Measurements from ENCODE around the gene HMOX1.
"Not testable (repeated sequence)": the region's sequence is repeated elsewhere in the genome, so short reads cannot be mapped to it uniquely, and the experiment has no call there.

The HMOX1 gene

GRCh38 chr22:35378621-35379020 is 2.3 kb upstream of the HMOX1 start:
- in situ Hi-C loops (cut with MboI; ENCODE audit: low sequenced_read_pairs) = no loop called here

GRCh38 chr22:35379146-35379993 is 1.5 kb upstream of the HMOX1 start:
- in situ Hi-C loops (cut with MboI; ENCODE audit: low sequenced_read_pairs) = no loop called here

GRCh38 chr22:35380013-35380412 is 883 bp upstream of the HMOX1 start:
- in situ Hi-C loops (cut with MboI; ENCODE audit: low sequenced_read_pairs) = no loop called here

GRCh38 chr22:35381424-35382009 is 621 bp downstream of the HMOX1 start:
- in situ Hi-C loops (cut with MboI; ENCODE audit: low sequenced_read_pairs) = no loop called here

GRCh38 chr22:35383679-35384071 is 2.8 kb downstream of the HMOX1 start:
- in situ Hi-C loops (cut with MboI; ENCODE audit: low sequenced_read_pairs) = no loop called here

GRCh38 chr22:35384527-35384926 is 3.6 kb downstream of the HMOX1 start:
- in situ Hi-C loops (cut with MboI; ENCODE audit: low sequenced_read_pairs) = no loop called here

- in situ Hi-C loops (cut with MboI; ENCODE audit: low sequenced_read_pairs) = no loop called here
Measured at GRCh38 chr22:35384975-35385588, 4.2 kb downstream of the HMOX1 start.

- in situ Hi-C loops (cut with MboI; ENCODE audit: low sequenced_read_pairs) = no loop called here
Measured at GRCh38 chr22:35386670-35387288, 5.9 kb downstream of the HMOX1 start.

GRCh38 chr22:35390933-35391332 is 10.0 kb downstream of the HMOX1 start:
- in situ Hi-C loops (cut with MboI; ENCODE audit: low sequenced_read_pairs) = no loop called here

GRCh38 chr22:35392357-35392756 is 11.5 kb downstream of the HMOX1 start:
- in situ Hi-C loops (cut with MboI; ENCODE audit: low sequenced_read_pairs) = no loop called here

- in situ Hi-C loops (cut with MboI; ENCODE audit: low sequenced_read_pairs) = no loop called here
Measured at GRCh38 chr22:35393116-35394010, 12.5 kb downstream of the HMOX1 start.

GRCh38 chr22:35394011-35394312 is 13.1 kb downstream of the HMOX1 start:
- in situ Hi-C loops (cut with MboI; ENCODE audit: low sequenced_read_pairs) = no loop called here

- in situ Hi-C loops (cut with MboI; ENCODE audit: low sequenced_read_pairs) = no loop called here
Measured at GRCh38 chr22:35394810-35395563, 14.1 kb downstream of the HMOX1 start.

- in situ Hi-C loops (cut with MboI; ENCODE audit: low sequenced_read_pairs) = not testable (repeated sequence)
Measured at GRCh38 chr22:35396622-35397021, 15.7 kb downstream of the HMOX1 start.

GRCh38 chr22:35397095-35397904 is 16.4 kb downstream of the HMOX1 start:
- in situ Hi-C loops (cut with MboI; ENCODE audit: low sequenced_read_pairs) = no loop called here

- in situ Hi-C loops (cut with MboI; ENCODE audit: low sequenced_read_pairs) = no loop called here
Measured at GRCh38 chr22:35398591-35398973, 17.7 kb downstream of the HMOX1 start.

- in situ Hi-C loops (cut with MboI; ENCODE audit: low sequenced_read_pairs) = no loop called here
Measured at GRCh38 chr22:35399114-35399677, 18.3 kb downstream of the HMOX1 start.

- in situ Hi-C loops (cut with MboI; ENCODE audit: low sequenced_read_pairs) = no loop called here
Measured at GRCh38 chr22:35399678-35400500, 19.0 kb downstream of the HMOX1 start, which contains the start of gene MCM5. Gene MCM5 (plus strand): TSS chr22:35400140. CDS start chr22:35400439, 299 bp downstream.
